Activated effector memory CD4-positive, alpha-beta T cell treated with Interleukin-2 at 50 U/mL for 16 hours (primary cell): Measurements from ENCODE around the gene ANGPTL5.
"Not testable (repeated sequence)": the region's sequence is repeated elsewhere in the genome, so short reads cannot be mapped to it uniquely, and the experiment has no call there.

ENCODE experiments used
- DNase-seq: peaks from one replicate; pipeline ENCODE4 v3.0.0-alpha.2; 2020

Gene ANGPTL5

GRCh38 chr11:101881586-101881985, 34.7 kb downstream of the ANGPTL5 start:
- no peak for DNase-seq

DNA sequence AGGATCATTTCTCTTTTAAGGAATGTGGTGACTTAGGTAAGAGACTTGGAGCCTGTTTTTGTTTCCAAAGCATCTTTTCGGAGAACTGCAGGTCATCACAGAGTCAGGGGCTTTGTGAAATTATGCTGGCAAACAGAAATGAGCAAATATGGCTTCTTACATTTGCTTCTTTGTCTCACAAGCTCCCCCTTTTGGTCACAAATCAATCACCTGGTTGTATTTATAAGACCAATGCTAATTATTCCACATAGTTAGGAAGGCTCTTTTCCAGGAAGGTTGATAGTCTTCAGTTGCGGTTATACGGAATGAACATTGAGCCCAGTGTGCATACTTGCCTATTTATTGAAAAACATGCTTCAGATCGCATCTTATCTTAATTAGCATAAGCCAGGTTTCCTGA, 36.1 kb downstream of the ANGPTL5 start:
- DNase-seq = no peak

DNA sequence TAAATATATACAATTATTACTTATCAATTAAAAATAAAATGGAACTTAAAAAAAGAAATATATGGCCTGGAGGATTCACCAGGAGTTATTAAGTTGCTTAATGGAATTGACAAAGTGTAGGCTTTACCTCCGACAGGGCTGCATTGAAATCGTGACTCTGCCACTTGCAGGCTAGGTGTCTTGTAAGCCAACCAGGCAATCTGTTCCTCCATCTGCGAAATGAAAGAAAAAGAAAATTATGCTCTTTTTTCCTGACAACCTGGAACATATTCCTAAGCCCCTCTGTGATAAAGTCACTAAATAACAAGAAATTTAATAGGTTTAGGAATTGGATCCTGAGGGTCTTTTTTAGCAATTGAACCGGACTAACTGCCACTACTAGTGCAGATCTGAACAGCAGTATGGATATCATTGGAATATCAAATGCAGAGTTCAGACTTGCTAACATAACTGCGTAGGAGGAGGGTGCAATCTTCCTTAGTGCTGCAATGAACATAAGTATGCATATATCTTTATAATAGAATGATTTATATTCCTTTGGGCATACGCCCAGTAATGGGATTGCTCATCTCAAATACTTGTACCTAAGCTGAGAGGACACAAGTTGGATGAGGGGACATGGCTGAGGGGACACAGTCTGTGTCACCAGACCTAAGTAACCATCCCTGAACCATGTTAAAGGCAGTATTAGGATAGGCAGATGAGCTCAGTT, 44.0 kb downstream of the ANGPTL5 start:
- no peak for DNase-seq

DNA sequence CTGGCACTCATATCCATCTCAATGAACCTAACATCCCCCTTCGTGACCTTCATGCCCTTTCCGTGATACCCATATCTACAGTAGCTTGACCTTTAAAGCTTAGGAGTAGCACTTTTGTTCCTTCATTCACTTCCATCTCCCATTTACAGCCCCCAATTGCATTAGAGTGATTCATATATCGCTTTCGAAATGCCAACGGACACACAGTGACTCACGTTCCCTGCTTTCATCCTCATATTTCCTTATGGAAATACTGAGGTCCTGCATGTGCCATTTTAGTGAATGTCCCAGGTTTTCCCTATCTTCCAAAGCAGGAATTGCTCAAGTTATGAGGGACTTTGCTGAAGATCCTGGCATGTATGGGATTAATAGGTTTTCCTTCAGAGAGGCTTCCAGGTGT, 45.8 kb downstream of the ANGPTL5 start:
- DNase-seq = no peak

- no peak for DNase-seq
These were observed 48.4 kb downstream of the ANGPTL5 start for GRCh38 chr11:101867951-101868350.

- DNase-seq = no peak
These were observed 49.5 kb downstream of the ANGPTL5 start for GRCh38 chr11:101866619-101867491.

DNA sequence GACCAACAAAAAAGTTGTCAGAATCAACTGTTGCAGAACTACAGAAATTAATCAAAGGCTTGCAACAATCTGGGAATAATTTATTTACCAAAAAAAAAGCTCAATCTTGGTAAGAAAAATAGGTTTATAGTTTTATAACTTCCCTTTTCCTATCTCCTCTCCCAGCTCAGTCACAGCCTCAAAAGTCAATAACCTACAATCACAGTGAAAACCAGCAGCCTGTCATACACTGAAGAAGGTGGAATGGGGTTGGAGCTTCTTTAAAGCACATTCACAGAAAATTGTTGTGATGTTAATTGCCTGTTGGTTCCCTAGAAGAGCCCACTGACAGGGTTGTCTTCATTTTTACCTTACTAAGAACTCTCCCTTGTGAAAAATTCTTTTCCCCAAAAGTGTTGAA, 52.2 kb downstream of the ANGPTL5 start:
- no peak for DNase-seq

- DNase-seq = no peak
These were observed 53.0 kb downstream of the ANGPTL5 start for GRCh38 chr11:101863361-101863760.

GRCh38 chr11:101862391-101863233, 53.7 kb downstream of the ANGPTL5 start:
- no peak for DNase-seq

DNA sequence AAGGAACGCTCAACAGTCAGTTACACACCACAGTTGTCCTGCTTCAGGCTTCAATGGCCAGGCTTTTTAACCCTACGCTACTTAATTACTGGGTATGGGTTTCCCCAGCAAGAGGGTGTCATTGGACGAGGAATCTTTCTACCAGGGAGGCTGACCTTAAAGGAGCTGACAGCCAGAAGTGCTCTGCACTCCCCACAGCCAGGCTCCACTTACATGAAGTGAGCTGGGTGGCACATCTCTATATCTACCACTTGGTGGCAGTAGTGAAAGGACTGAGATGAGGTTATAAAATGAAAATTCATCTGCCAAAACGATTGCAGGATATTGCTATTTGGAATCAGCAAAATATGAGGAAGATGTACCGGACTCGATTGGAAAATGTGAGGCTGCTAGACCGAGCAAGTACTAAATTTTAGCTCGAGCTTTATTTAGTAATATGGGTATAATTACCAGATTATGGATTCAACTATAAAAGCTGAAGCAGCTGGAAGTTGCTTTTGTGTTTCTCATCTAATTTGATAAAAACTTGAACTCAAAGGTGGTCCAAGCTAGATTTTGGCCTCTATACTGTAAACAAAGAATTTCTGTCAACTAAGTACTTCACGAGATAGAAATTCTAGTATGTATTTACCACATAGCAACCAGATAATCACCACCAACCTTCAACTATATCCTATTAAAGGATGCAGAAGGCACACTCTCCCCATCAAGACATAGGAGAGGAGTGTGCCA, 55.5 kb downstream of the ANGPTL5 start:
- no peak for DNase-seq

- DNase-seq = not testable (repeated sequence)
These were observed 64.1 kb downstream of the ANGPTL5 start for GRCh38 chr11:101852260-101852659.

DNA sequence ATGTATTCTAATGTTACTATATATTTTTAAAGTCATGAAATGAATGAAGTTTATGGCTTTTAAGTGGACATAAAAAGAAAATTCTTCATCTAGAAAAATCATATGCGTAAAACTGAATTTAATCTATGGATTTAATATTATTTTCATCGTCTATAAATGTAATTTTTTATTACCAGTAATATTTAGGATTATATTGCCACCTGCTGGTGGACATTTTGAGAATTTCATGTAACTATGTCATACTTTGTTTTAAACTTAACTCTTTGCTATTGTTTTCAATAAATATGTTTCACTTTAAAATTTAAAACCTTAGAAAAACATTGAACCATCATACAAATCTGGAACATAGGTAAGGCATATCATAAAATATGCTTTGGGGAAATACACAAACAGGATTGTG, 68.1 kb downstream of the ANGPTL5 start:
- no peak for DNase-seq

DNA sequence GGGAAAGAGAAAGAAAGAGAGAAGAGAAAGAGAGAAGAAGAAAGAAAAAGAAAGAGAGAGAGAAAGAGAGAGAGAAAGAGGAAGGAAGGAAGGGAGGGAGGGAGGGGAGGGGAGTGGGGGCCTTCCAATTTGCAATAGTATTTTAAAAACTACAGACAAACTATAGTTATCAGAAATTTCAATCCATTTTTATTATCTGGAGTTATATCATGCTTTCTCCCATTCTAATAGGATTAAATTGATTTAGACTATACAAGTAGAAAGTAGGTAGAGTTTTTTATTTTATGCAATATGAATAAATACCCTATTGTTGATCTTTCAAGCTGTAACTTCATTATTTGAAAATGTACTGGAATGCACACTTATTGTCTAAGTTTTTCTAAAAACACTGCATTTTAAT, 71.7 kb downstream of the ANGPTL5 start:
- no peak for DNase-seq

- DNase-seq = no peak
These were observed 75.6 kb downstream of the ANGPTL5 start for GRCh38 chr11:101840704-101841103.
